ENCODE results near the gene FAH.

- TF ChIP-seq CTCF (IDR thresholded peaks at IDR 0.05; ENCODE audit: borderline replicate concordance, extremely low read depth, low read length, poor library complexity, severe bottlenecking) (no peak), EZH2 (IDR thresholded peaks at IDR 0.05; ENCODE audit: borderline replicate concordance, low read depth, low read length, severe bottlenecking) (no peak)
Observed at GRCh38 chr15:80156176-80156720, 3.4 kb downstream of the FAH start.
